HG03025 (cell line): ENCODE measurements around the gene DMRT3.

Source experiments
- ATAC-seq: cut with Tn5 transposase; IDR thresholded peaks from one replicate; pipeline ENCODE4 v1.9.1; 2021; ENCODE audit warnings: mild to moderate bottlenecking, moderate library complexity; ENCODE audit not compliant: unreplicated experiment, low FRiP score

Gene DMRT3

GRCh38 chr9:976258-976942 lies at the start of gene DMRT3:
DMRT3 (plus strand) TSS chr9:976655; CDS start chr9:977002, 347 bp downstream.
- no peak for ATAC-seq

- ATAC-seq = no peak
Observed at GRCh38 chr9:926976-927375, 49.5 kb upstream of the DMRT3 start.

- ATAC-seq = no peak
Observed at GRCh38 chr9:928363-929042, 48.0 kb upstream of the DMRT3 start.

- no peak for ATAC-seq
Observed at GRCh38 chr9:929719-930118, 46.7 kb upstream of the DMRT3 start.

- no peak for ATAC-seq
Observed at GRCh38 chr9:933356-933755, 43.1 kb upstream of the DMRT3 start.

- ATAC-seq = no peak
Observed at GRCh38 chr9:935348-935965, 41.0 kb upstream of the DMRT3 start.

- ATAC-seq = no peak
Observed at GRCh38 chr9:942805-943580, 33.5 kb upstream of the DMRT3 start.

GRCh38 chr9:947985-948384 lies 28.5 kb upstream of the DMRT3 start:
- no peak for ATAC-seq

GRCh38 chr9:948497-948896 lies 28.0 kb upstream of the DMRT3 start:
- no peak for ATAC-seq

GRCh38 chr9:950139-950538 lies 26.3 kb upstream of the DMRT3 start:
- ATAC-seq = no peak

GRCh38 chr9:952546-952945 lies 23.9 kb upstream of the DMRT3 start:
- no peak for ATAC-seq

GRCh38 chr9:959105-959504 lies 17.4 kb upstream of the DMRT3 start:
- ATAC-seq = no peak

GRCh38 chr9:959914-960313 lies 16.5 kb upstream of the DMRT3 start:
- no peak for ATAC-seq

- ATAC-seq = no peak
Observed at GRCh38 chr9:962023-962422, 14.4 kb upstream of the DMRT3 start.

- no peak for ATAC-seq
Observed at GRCh38 chr9:965497-965896, 11.0 kb upstream of the DMRT3 start.

GRCh38 chr9:966870-967269 lies 9.6 kb upstream of the DMRT3 start:
- ATAC-seq = no peak

- ATAC-seq = no peak
Observed at GRCh38 chr9:967436-967835, 9.0 kb upstream of the DMRT3 start.

GRCh38 chr9:967903-968641 lies 8.4 kb upstream of the DMRT3 start:
- no peak for ATAC-seq

- no peak for ATAC-seq
Observed at GRCh38 chr9:969310-970150, 6.9 kb upstream of the DMRT3 start.
